Body of pancreas (tissue), 4 donors: ENCODE measurements around the gene GADD45A. TPM values are rescaled to one million over a fixed set of nuclear protein-coding genes. Genes with fewer than 3 reads are reported as not detected.

Experiments used
- ATAC-seq: fragments of 150-250 bp; one replicate; pipeline ENCODE4 v1.9.1; 2016
- DNase-seq, 4 donors: peaks; one replicate each; pipeline ENCODE4 v3.0.0-alpha.2; 2019
- H3K27ac ChIP-seq, 4 donors: fragments of 200-600 bp; sonication (generic); 1 replicate in 3 of 4; 2 replicates in 1 of 4; pipeline versions ENCODE4 v1.5.1 to v1.6.1; 2016 to 2019; ENCODE audit warnings: mild to moderate bottlenecking in 1 of 4, mixed read lengths in 1 of 4, moderate library complexity in 1 of 4
- H3K27me3 ChIP-seq, 2 donors: fragments of 200-600 bp; sonication (generic); one replicate each; pipeline ENCODE4 v1.6.0; 2016; ENCODE audit warnings: mild to moderate bottlenecking in 1 of 2
- H3K36me3 ChIP-seq, 2 donors: fragments of 200-600 bp; sonication (generic); replicated peaks in 1 of 2; 2 replicates each; pipeline ENCODE4 v1.5.1; 2016; ENCODE audit warnings: low read depth in 2 of 2; ENCODE audit not compliant: insufficient read depth in 1 of 2
- H3K4me1 ChIP-seq: fragments of 200-600 bp; sonication (generic); one replicate; pipeline ENCODE4 v1.6.0; 2016
- H3K4me3 ChIP-seq, 2 donors: fragments of 200-600 bp; sonication (generic); 1 replicate in 1 of 2; 2 replicates in 1 of 2; pipeline ENCODE4 v1.5.1; 2016 to 2019
- H3K9me3 ChIP-seq, 3 donors: fragments of 200-600 bp; sonication (generic); 1 replicate in 2 of 3; 2 replicates in 1 of 3; pipeline ENCODE4 v1.5.1; 2016
- CTCF ChIP-seq, 7 experiments: fragments of 450-650 bp in 4 of 7; fragments of 200-600 bp in 3 of 7; sonication (generic) in 3 of 7; IDR thresholded peaks; one replicate each; pipeline ENCODE4 v1.5.1; 2016 to 2019; ENCODE audit warnings: antibody characterized with exemption in 7 of 7
- POLR2A ChIP-seq, 3 donors: fragments of 450-650 bp; IDR thresholded peaks; one replicate each; pipeline ENCODE4 v1.6.1; 2016; ENCODE audit warnings: antibody characterized with exemption in 3 of 3, mild to moderate bottlenecking in 2 of 3
- WGBS, 2 donors: methylation state at CpG; one replicate each; pipeline ENCODE4 v1.1.5; 2017; 5-methylcytosine and 5-hydroxymethylcytosine counted together
- intact Hi-C: fragments of 100-400 bp; cut with DNase I; formaldehyde crosslinking; loops from one replicate; pipeline ENCODE4 v1.15.1; 2023
- total RNA-seq, 2 donors: library from RNA; depleted of rRNA; stranded (reverse); fragments of >200 nt; gene quantifications; one replicate each; pipeline ENCODE4 v1.1.0, GENCODE V29; 2016

GADD45A gene
- total RNA-seq, 2 donors from 2014 or later, result 18.5 to 28.3 TPM

GRCh38 chr1:67719329-67720196 is 34.6 kb downstream of the GADD45A start:
- DNase-seq, result no peak
- ATAC-seq, result no peak
- Histone ChIP-seq H3K4me1 (peaks cover 19% of the 10 kb centered on the region), H3K27ac (no peak overlapping the region), H3K9me3 (no peaks in the 10 kb centered on the region), H3K27me3 (no peaks in the 10 kb centered on the region), H3K36me3 (no peaks in the 10 kb centered on the region), H3K4me3 (no peak overlapping the region)
- TF ChIP-seq POLR2A (IDR thresholded peaks at IDR 0.05) (no peak), CTCF (IDR thresholded peaks at IDR 0.05) (no peak)
- intact Hi-C loops, result no loop called here
- 84 to 87% methylated on average over 6 of the region's 6 CpGs for WGBS, 2 donors

- DNase-seq, result no peak
- peaks cover 26% of the 10 kb centered on the region for H3K4me1 ChIP-seq
- intact Hi-C loops, result no loop called here
- no peak overlapping the region for H3K27ac ChIP-seq
- H3K36me3 ChIP-seq, result no peaks in the 10 kb centered on the region
- TF ChIP-seq POLR2A (IDR thresholded peaks at IDR 0.05) (no peak), CTCF (IDR thresholded peaks at IDR 0.05) (no peak)
- ATAC-seq, result no peak
- H3K27me3 ChIP-seq, result no peaks in the 10 kb centered on the region
- H3K9me3 ChIP-seq, result no peaks in the 10 kb centered on the region
- no peak overlapping the region for H3K4me3 ChIP-seq
- 96 to 99% methylated on average over 4 of the region's 4 CpGs for WGBS, 2 donors
Observed at GRCh38 chr1:67721112-67721511, 36.1 kb downstream of the GADD45A start.

GRCh38 chr1:67721650-67722291 is 36.8 kb downstream of the GADD45A start:
- ATAC-seq (no peak), DNase-seq (no peak)
- intact Hi-C loops, result no loop called here
- 88 to 90% methylated on average over 2 of the region's 2 CpGs for WGBS, 2 donors
- no peaks in the 10 kb centered on the region for H3K36me3 ChIP-seq
- no peak overlapping the region for H3K27ac ChIP-seq
- H3K4me3 ChIP-seq, result no peak overlapping the region
- H3K9me3 ChIP-seq, result no peaks in the 10 kb centered on the region
- TF ChIP-seq POLR2A (IDR thresholded peaks at IDR 0.05), result no peak
- TF ChIP-seq CTCF (IDR thresholded peaks at IDR 0.05), result no peak
- H3K27me3 ChIP-seq, result no peaks in the 10 kb centered on the region
- peaks cover 23% of the 10 kb centered on the region for H3K4me1 ChIP-seq

- 76 to 90% methylated on average over 4 of the region's 4 CpGs for WGBS, 2 donors
- Histone ChIP-seq H3K27ac (no peak overlapping the region), H3K27me3 (no peaks in the 10 kb centered on the region), H3K4me3 (no peak overlapping the region), H3K9me3 (no peaks in the 10 kb centered on the region), H3K4me1 (peaks cover 18% of the 10 kb centered on the region), H3K36me3 (no peaks in the 10 kb centered on the region)
- no peak for ATAC-seq
- no peak for DNase-seq
- intact Hi-C loops, result no loop called here
- TF ChIP-seq CTCF (IDR thresholded peaks at IDR 0.05) (no peak), POLR2A (IDR thresholded peaks at IDR 0.05) (no peak)
Observed at GRCh38 chr1:67722292-67722944, 37.4 kb downstream of the GADD45A start.
